Esophagus muscularis mucosa (tissue), 4 donors: Measurements from ENCODE around the gene VSIG4. TPM values are rescaled to one million over a fixed set of nuclear protein-coding genes. Genes with fewer than 3 reads are reported as not detected.

ENCODE experiments used
- DNase-seq: peaks from one replicate; pipeline ENCODE4 v3.0.0-alpha.2; 2017; ENCODE audit errors: extremely low spot score
- H3K27ac ChIP-seq, 4 donors: fragments of 200-600 bp; sonication (generic); replicated peaks in 1 of 4; 1 replicate in 3 of 4; 2 replicates in 1 of 4; pipeline ENCODE4 v1.5.1; 2016 to 2019; ENCODE audit warnings: mild to moderate bottlenecking in 1 of 4
- H3K27me3 ChIP-seq, 4 donors: fragments of 200-600 bp; sonication (generic); one replicate each; pipeline versions ENCODE4 v1.5.1 to v1.6.0; 2016 to 2019
- H3K36me3 ChIP-seq, 4 donors: fragments of 200-600 bp; sonication (generic); one replicate each; pipeline ENCODE4 v1.5.1; 2016 to 2019
- H3K4me1 ChIP-seq, 4 donors: fragments of 200-600 bp; sonication (generic); one replicate each; pipeline ENCODE4 v1.5.1; 2016 to 2019
- H3K4me3 ChIP-seq, 4 donors: fragments of 200-600 bp; sonication (generic); 1 replicate in 2 of 4; 2 replicates in 2 of 4; pipeline ENCODE4 v1.5.1; 2016 to 2019; ENCODE audit warnings: mild to moderate bottlenecking in 4 of 4, moderate library complexity in 1 of 4
- H3K9me3 ChIP-seq, 4 donors: fragments of 200-600 bp; sonication (generic); 1 replicate in 3 of 4; 2 replicates in 1 of 4; pipeline ENCODE4 v1.5.1; 2016 to 2019
- CTCF ChIP-seq, 3 experiments: fragments of 200-600 bp in 2 of 3; fragments of 450-650 bp in 1 of 3; sonication (generic) in 2 of 3; IDR thresholded peaks; one replicate each; pipeline ENCODE4 v1.5.1; 2017 to 2019; ENCODE audit warnings: antibody characterized with exemption in 3 of 3, mild to moderate bottlenecking in 2 of 3, moderate library complexity in 1 of 3
- EP300 ChIP-seq: sonication (generic); formaldehyde crosslinking; IDR thresholded peaks from one replicate; pipeline ENCODE4 v1.6.1; 2017; ENCODE audit warnings: antibody characterized with exemption
- POLR2A ChIP-seq: fragments of 450-650 bp; IDR thresholded peaks from one replicate; pipeline ENCODE4 v1.6.1; 2017; ENCODE audit warnings: antibody characterized with exemption, moderate library complexity, mild to moderate bottlenecking, low read depth
- POLR2AphosphoS5 ChIP-seq, 2 donors: sonication (generic); formaldehyde crosslinking; IDR thresholded peaks; one replicate each; pipeline ENCODE4 v1.6.1; 2017; ENCODE audit warnings: antibody characterized with exemption in 2 of 2
- WGBS: methylation state at CpG from one replicate; pipeline ENCODE4 v1.1.5; 2018; 5-methylcytosine and 5-hydroxymethylcytosine counted together
- intact Hi-C: fragments of 100-400 bp; cut with DNase I; formaldehyde crosslinking; loops from one replicate; pipeline ENCODE4 v1.15.1; 2023
- total RNA-seq, 4 donors: library from RNA; depleted of rRNA; stranded (reverse); fragments of >200 nt; gene quantifications; one replicate each; pipeline versions ENCODE4 v1.1.0 to v1.2.1, GENCODE V29; 2016

Gene VSIG4, protein sequence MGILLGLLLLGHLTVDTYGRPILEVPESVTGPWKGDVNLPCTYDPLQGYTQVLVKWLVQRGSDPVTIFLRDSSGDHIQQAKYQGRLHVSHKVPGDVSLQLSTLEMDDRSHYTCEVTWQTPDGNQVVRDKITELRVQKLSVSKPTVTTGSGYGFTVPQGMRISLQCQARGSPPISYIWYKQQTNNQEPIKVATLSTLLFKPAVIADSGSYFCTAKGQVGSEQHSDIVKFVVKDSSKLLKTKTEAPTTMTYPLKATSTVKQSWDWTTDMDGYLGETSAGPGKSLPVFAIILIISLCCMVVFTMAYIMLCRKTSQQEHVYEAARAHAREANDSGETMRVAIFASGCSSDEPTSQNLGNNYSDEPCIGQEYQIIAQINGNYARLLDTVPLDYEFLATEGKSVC
- total RNA-seq, result 100 to 1,000 TPM in 3 of 4 donors, 10 to 100 TPM in 1; 64.0 to 164 (median 114) TPM

GRCh38 chrX:66039944-66040343 is at the start of gene VSIG4:
Gene VSIG4, minus strand, starts transcription at chrX:66040080. Its CDS starts 82 bp downstream, at chrX:66039998.
- H3K4me1 ChIP-seq, result no peaks in the 10 kb centered on the region
- TF ChIP-seq CTCF (IDR thresholded peaks at IDR 0.05), result no peak
- TF ChIP-seq POLR2AphosphoS5 (IDR thresholded peaks at IDR 0.05), result peak in 1 of 2 donors; percentile 57
- no peak within 1 kb of the TSS for H3K27ac ChIP-seq
- peak within 1 kb of the TSS; percentile 7 to 27 (median 11) for H3K4me3 ChIP-seq
- intact Hi-C loops, result no loop called here
- DNase-seq, result no peak
- 68% methylated on average over 2 of the region's 2 CpGs for WGBS
- no peaks in the 10 kb centered on the region for H3K9me3 ChIP-seq
- no peaks in the 10 kb centered on the region for H3K27me3 ChIP-seq
- H3K36me3 ChIP-seq, result no peaks in the 10 kb centered on the region

DNA sequence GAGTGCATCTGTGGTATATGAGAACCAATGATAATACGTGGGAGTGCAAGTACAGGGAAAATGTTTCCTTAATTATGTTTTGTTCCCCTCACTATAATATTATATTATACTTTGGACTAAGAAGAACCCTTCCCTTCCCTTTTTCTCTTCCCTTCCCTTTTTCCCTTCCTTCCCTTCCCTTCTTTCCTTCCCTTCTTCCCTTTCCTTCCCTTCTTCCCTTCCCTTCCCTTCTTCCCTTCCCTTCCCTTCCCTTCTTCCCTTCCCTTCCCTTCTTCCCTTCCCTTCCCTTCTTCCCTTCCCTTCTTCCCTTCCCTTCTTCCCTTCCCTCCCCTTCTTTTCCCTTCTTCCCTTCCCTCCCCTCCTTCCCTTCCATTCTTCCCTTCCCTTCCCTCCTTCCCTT is 36.9 kb upstream of the VSIG4 start:
- H3K4me1 ChIP-seq, result no peaks in the 10 kb centered on the region
- intact Hi-C loops, result no loop called here
- H3K4me3 ChIP-seq, result no peak overlapping the region
- H3K36me3 ChIP-seq, result no peaks in the 10 kb centered on the region
- 47% methylated on average over 1 of the region's 1 CpG for WGBS
- no peak overlapping the region for H3K27ac ChIP-seq
- no peaks in the 10 kb centered on the region for H3K27me3 ChIP-seq
- H3K9me3 ChIP-seq, result no peaks in the 10 kb centered on the region
- TF ChIP-seq EP300, result no peak
- TF ChIP-seq CTCF (IDR thresholded peaks at IDR 0.05), result no peak
- no peak for TF ChIP-seq POLR2AphosphoS5 (IDR thresholded peaks at IDR 0.05)
- TF ChIP-seq POLR2A, result no peak
- DNase-seq, result no peak

- WGBS, result 74% methylated on average over 24 of the region's 24 CpGs
- no peak overlapping the region for H3K27ac ChIP-seq
- DNase-seq, result no peak
These were observed 35.3 kb upstream of the VSIG4 start for GRCh38 chrX:66074920-66075879.

GRCh38 chrX:66071126-66071525 is 31.2 kb upstream of the VSIG4 start:
- Histone ChIP-seq H3K9me3 (no peaks in the 10 kb centered on the region), H3K36me3 (no peaks in the 10 kb centered on the region), H3K27ac (no peak overlapping the region), H3K4me1 (no peaks in the 10 kb centered on the region), H3K4me3 (no peak overlapping the region), H3K27me3 (no peaks in the 10 kb centered on the region)
- WGBS, result 25% methylated on average over 1 of the region's 1 CpG
- no peak for TF ChIP-seq CTCF (IDR thresholded peaks at IDR 0.05)
- no peak for TF ChIP-seq EP300
- no peak for TF ChIP-seq POLR2A
- DNase-seq, result no peak
- intact Hi-C loops, result no loop called here

More at GRCh38 chrX:66074920-66075879, 35.3 kb upstream of the VSIG4 start:
- Histone ChIP-seq H3K4me3 (no peak overlapping the region), H3K27me3 (no peaks in the 10 kb centered on the region), H3K9me3 (no peaks in the 10 kb centered on the region), H3K4me1 (no peaks in the 10 kb centered on the region), H3K36me3 (no peaks in the 10 kb centered on the region)
- intact Hi-C loops, result no loop called here
- TF ChIP-seq POLR2A, result no peak
- TF ChIP-seq POLR2AphosphoS5 (IDR thresholded peaks at IDR 0.05), result peak; percentile 22 to 27
- TF ChIP-seq CTCF (IDR thresholded peaks at IDR 0.05), result no peak
- TF ChIP-seq EP300, result no peak
